Gastrocnemius medialis (tissue), 4 donors: ENCODE results near the gene CDC42BPA. TPM values are rescaled to one million over a fixed set of nuclear protein-coding genes. Genes with fewer than 3 reads are reported as not detected.
A peak's percentile ranks its signal among the peaks of the same experiment; 100 is the strongest.

Experiments used
- ATAC-seq, 2 donors: fragments of 150-250 bp; one replicate each; pipeline ENCODE4 v1.9.1; 2016
- DNase-seq, 2 donors: peaks; one replicate each; pipeline ENCODE4 v3.0.0-alpha.2; 2019
- H3K27ac ChIP-seq, 4 donors: fragments of 200-600 bp; sonication (generic); 1 replicate in 1 of 4; 2 replicates in 3 of 4; pipeline ENCODE4 v1.5.1; 2016 to 2018; ENCODE audit warnings: mild to moderate bottlenecking in 2 of 4, moderate library complexity in 1 of 4
- H3K27me3 ChIP-seq, 3 donors: fragments of 200-600 bp; sonication (generic) in 2 of 3; 1 replicate in 1 of 3; 2 replicates in 2 of 3; pipeline versions ENCODE4 v1.5.1 to v1.6.0; 2016 to 2019; ENCODE audit warnings: mild to moderate bottlenecking in 1 of 3, moderate library complexity in 1 of 3
- H3K36me3 ChIP-seq, 2 donors: fragments of 200-600 bp; sonication (generic) in 1 of 2; one replicate each; pipeline ENCODE4 v1.5.1; 2017 to 2018
- H3K4me1 ChIP-seq, 2 donors: fragments of 200-600 bp; sonication (generic) in 1 of 2; one replicate each; pipeline ENCODE4 v1.5.1; 2016 to 2017; ENCODE audit warnings: mild to moderate bottlenecking in 2 of 2
- H3K4me3 ChIP-seq, 4 donors: fragments of 200-600 bp; sonication (generic) in 3 of 4; 1 replicate in 1 of 4; 2 replicates in 3 of 4; pipeline ENCODE4 v1.5.1; 2016 to 2019; ENCODE audit warnings: mild to moderate bottlenecking in 2 of 4
- H3K9me3 ChIP-seq, 3 donors: fragments of 200-600 bp; sonication (generic) in 2 of 3; 1 replicate in 1 of 3; 2 replicates in 2 of 3; pipeline ENCODE4 v1.5.1; 2016 to 2019
- CTCF ChIP-seq, 5 experiments: fragments of 450-650 bp in 3 of 5; fragments of 200-600 bp in 2 of 5; sonication (generic) in 2 of 5; IDR thresholded peaks in 4 of 5; conservative IDR thresholded peaks in 1 of 5; 1 replicate in 4 of 5; 2 replicates in 1 of 5; pipeline ENCODE4 v1.5.1; 2016 to 2019; ENCODE audit warnings: antibody characterized with exemption in 5 of 5, mild to moderate bottlenecking in 3 of 5, moderate library complexity in 3 of 5
- POLR2A ChIP-seq, 2 donors: fragments of 450-650 bp; IDR thresholded peaks; one replicate each; pipeline ENCODE4 v1.6.1; 2017; ENCODE audit warnings: antibody characterized with exemption in 2 of 2, mild to moderate bottlenecking in 2 of 2, moderate library complexity in 2 of 2
- in situ Hi-C, 4 donors: fragments of 200-750 bp; cut with MboI; loops; one replicate each; pipeline versions ENCODE4 v1.15.0 to v1.8.0; 2017; ENCODE audit warnings: low sequenced_read_pairs in 4 of 4
- intact Hi-C: fragments of 100-400 bp; cut with DNase I; formaldehyde crosslinking; loops from one replicate; pipeline ENCODE4 v1.15.1; 2023; ENCODE audit warnings: low total_unique reads
- total RNA-seq, 4 donors: library from RNA; depleted of rRNA; stranded (reverse); fragments of >200 nt; gene quantifications; one replicate each; pipeline versions ENCODE4 v1.1.0 to v1.2.3, GENCODE V29; 2016

The CDC42BPA gene
- total RNA-seq, 4 donors from 2014 or later, result 13.9 to 30.6 (median 16.6) TPM

DNA sequence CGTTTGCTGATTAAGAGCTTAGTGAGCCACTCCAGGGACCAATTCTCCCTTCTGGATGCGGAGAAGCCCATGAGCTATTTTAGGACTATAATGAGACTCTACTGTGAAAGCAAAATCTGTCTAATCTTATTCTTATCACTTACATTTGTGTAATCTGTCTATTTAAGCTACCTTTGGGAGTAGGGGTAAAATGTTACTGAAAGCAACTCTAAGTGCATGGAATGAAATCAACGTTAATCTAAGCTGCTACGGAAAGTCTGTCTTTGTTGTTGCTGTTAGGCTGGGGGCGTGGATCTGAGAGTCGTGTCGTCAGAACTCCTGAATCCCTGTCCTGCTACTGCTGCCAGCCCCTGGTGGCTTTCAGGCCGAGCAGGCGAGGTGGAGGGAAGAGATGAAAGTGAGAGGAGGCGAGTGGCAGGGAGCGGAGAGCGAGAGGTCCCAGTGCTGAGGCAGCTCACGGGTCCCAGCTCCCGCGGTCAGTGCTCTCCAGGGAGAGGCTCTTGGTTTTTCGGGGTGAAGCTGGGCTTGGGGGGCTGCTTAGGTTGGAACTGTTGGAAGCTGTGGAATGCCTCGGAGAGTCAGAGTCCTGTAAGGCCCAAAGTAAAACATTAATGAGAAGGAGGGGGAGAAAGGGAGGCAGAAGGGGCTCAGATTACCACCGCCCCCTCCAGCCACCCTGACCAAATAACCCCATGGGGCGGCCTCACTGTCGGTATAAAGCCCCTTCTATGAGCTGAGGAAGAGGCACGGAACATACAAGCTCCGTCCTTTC is 324.3 kb downstream of the CDC42BPA start:
- in situ Hi-C loops, result no loop called here
- TF ChIP-seq CTCF (IDR thresholded peaks at IDR 0.05 in 4 of 5, conservative IDR thresholded peaks at IDR 0.05 in 1 of 5), result no peak
- TF ChIP-seq POLR2A (IDR thresholded peaks at IDR 0.05), result no peak
- no peaks in the 10 kb centered on the region for H3K27me3 ChIP-seq
- H3K4me1 ChIP-seq, result peaks cover 14 to 19% of the 10 kb centered on the region in 2 donors
- DNase-seq (no peak), ATAC-seq (no peak)
- intact Hi-C loops, result loop anchor here (10.0 kb wide), 1 partner anchor 441 kb away; no protein-coding TSS in a partner anchor
- H3K27ac ChIP-seq, result peak overlapping the region in 2 of 4 donors; percentile 10 to 51
- H3K36me3 ChIP-seq, result no peaks in the 10 kb centered on the region
- H3K4me3 ChIP-seq, result no peak overlapping the region
- no peaks in the 10 kb centered on the region for H3K9me3 ChIP-seq

- DNase-seq, result no peak
- no peaks in the 10 kb centered on the region for H3K27me3 ChIP-seq
- intact Hi-C loops, result loop anchor here (10.0 kb wide), 1 partner anchor 443 kb away; no protein-coding TSS in a partner anchor
- in situ Hi-C loops, result no loop called here
- H3K4me1 ChIP-seq, result peaks cover 35 to 40% of the 10 kb centered on the region in 2 donors
- H3K4me3 ChIP-seq, result no peak overlapping the region
- ATAC-seq, result no peak
- TF ChIP-seq CTCF (IDR thresholded peaks at IDR 0.05 in 4 of 5, conservative IDR thresholded peaks at IDR 0.05 in 1 of 5) (no peak), POLR2A (IDR thresholded peaks at IDR 0.05) (no peak)
- peaks cover 0 to 9% of the 10 kb centered on the region in 2 donors for H3K36me3 ChIP-seq
- H3K9me3 ChIP-seq, result no peaks in the 10 kb centered on the region
- H3K27ac ChIP-seq, result peak overlapping the region in 3 of 4 donors; percentile 89 to 99 (median 99)
These were observed 326.4 kb downstream of the CDC42BPA start for GRCh38 chr1:226991920-226992319.

DNA sequence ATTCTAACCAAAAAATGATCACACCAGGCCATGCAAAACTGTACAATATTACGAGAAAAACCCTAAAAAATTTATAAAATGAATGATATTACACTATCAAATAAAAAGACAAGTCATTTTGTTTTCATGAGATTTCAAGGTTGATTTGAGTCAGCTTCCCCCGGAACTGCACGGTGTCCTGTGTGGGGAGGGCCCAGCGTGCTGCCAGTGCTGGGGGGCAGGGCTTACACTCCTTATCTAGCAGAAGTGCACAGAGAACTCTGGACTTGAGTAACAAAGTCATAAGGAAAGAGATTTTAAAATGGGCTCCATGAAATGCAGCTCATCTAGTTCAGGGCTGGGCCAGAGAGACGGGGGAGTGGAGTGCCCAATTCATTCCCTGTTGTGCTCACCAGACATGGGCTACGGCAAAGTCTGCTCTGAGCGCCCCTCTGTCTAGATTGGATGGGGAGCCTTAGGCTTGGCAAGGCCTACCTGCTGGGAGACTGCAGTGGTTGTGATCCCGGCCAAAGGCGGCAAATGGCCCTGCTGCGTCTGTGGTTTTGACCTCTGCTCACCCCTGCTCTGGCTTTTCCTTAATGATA is 328.1 kb downstream of the CDC42BPA start:
- H3K9me3 ChIP-seq, result no peaks in the 10 kb centered on the region
- TF ChIP-seq POLR2A (IDR thresholded peaks at IDR 0.05), result no peak
- no peak for TF ChIP-seq CTCF (IDR thresholded peaks at IDR 0.05 in 4 of 5, conservative IDR thresholded peaks at IDR 0.05 in 1 of 5)
- peaks cover 40 to 47% of the 10 kb centered on the region in 2 donors for H3K4me1 ChIP-seq
- DNase-seq (peak; percentile 41 to 65), ATAC-seq (peak; percentile 26 to 36)
- peaks cover 0 to 26% of the 10 kb centered on the region in 2 donors for H3K36me3 ChIP-seq
- intact Hi-C loops (loop anchor here (10.0 kb wide), 1 partner anchor 445 kb away; no protein-coding TSS in a partner anchor), in situ Hi-C loops (no loop called here)
- H3K4me3 ChIP-seq, result no peak overlapping the region
- no peaks in the 10 kb centered on the region for H3K27me3 ChIP-seq
- peak overlapping the region; percentile 89 to 99 (median 99) for H3K27ac ChIP-seq

- Histone ChIP-seq H3K27me3 (no peaks in the 10 kb centered on the region), H3K27ac (peak overlapping the region; percentile 89 to 99 (median 99)), H3K36me3 (peaks cover 0 to 35% of the 10 kb centered on the region in 2 donors), H3K9me3 (no peaks in the 10 kb centered on the region), H3K4me1 (peaks cover 44 to 55% of the 10 kb centered on the region in 2 donors), H3K4me3 (no peak overlapping the region)
- peak; percentile 15 to 23 for ATAC-seq
- intact Hi-C loops, result loop anchor here (10.0 kb wide), 1 partner anchor 325 kb away; the partner anchor contains the start of gene CDC42BPA
- in situ Hi-C loops, result no loop called here
- DNase-seq, result peak; percentile 11 to 38
- TF ChIP-seq CTCF (IDR thresholded peaks at IDR 0.05 in 4 of 5, conservative IDR thresholded peaks at IDR 0.05 in 1 of 5), result no peak
- TF ChIP-seq POLR2A (IDR thresholded peaks at IDR 0.05), result no peak
These were observed 329.0 kb downstream of the CDC42BPA start for GRCh38 chr1:226989085-226989920.
